Neural progenitor cell (in vitro differentiated cells): ENCODE measurements around the gene LMBR1L. TPM values are rescaled to one million over a fixed set of nuclear protein-coding genes. Genes with fewer than 3 reads are reported as not detected.

ENCODE experiments used
- DNase-seq: peaks from one replicate; pipeline ENCODE4 v3.0.0-alpha.2; 2016; ENCODE audit warnings: low spot score
- H2AFZ ChIP-seq: fragments of 200-600 bp; sonication (generic); replicated peaks from 2 replicates; pipeline ENCODE4 v1.6.1; 2016; ENCODE audit warnings: antibody characterized with exemption
- H3F3A ChIP-seq: fragments of 200-600 bp; sonication (generic); 2 replicates; pipeline ENCODE4 v1.6.1; 2016; ENCODE audit warnings: antibody characterized with exemption, low read depth
- H3K27ac ChIP-seq: fragments of 200-600 bp; sonication (generic); 2 replicates; pipeline ENCODE4 v1.5.1; 2016; ENCODE audit warnings: mild to moderate bottlenecking
- H3K27me3 ChIP-seq: fragments of 200-600 bp; sonication (generic); 2 replicates; pipeline ENCODE4 v1.6.1; 2016; ENCODE audit warnings: mild to moderate bottlenecking, moderate library complexity
- H3K36me3 ChIP-seq: fragments of 200-600 bp; sonication (generic); 2 replicates; pipeline ENCODE4 v1.5.1; 2016
- H3K4me1 ChIP-seq: fragments of 200-600 bp; sonication (generic); 2 replicates; pipeline ENCODE4 v1.6.1; 2016; ENCODE audit warnings: mixed run types
- H3K4me2 ChIP-seq: fragments of 200-600 bp; sonication (generic); 2 replicates; pipeline ENCODE4 v1.6.1; 2016
- H3K4me3 ChIP-seq: fragments of 200-600 bp; sonication (generic); 2 replicates; pipeline ENCODE4 v1.5.1; 2016
- H3K79me2 ChIP-seq: fragments of 200-600 bp; sonication (generic); 2 replicates; pipeline ENCODE4 v1.6.1; 2016; ENCODE audit warnings: low read depth
- H3K9ac ChIP-seq: fragments of 200-600 bp; sonication (generic); 2 replicates; pipeline ENCODE4 v1.6.1; 2016
- H3K9me3 ChIP-seq: fragments of 200-600 bp; sonication (generic); 2 replicates; pipeline ENCODE4 v1.5.1; 2016; ENCODE audit warnings: low read depth
- H4K20me1 ChIP-seq: fragments of 200-600 bp; sonication (generic); 2 replicates; pipeline ENCODE4 v1.6.1; 2016; ENCODE audit warnings: low read depth
- H3K27ac Mint-ChIP-seq: 3 replicates; pipeline ENCODE4 v1.8.0; 2021; ENCODE audit warnings: mixed read lengths
- H3K27me3 Mint-ChIP-seq: 2 replicates; pipeline ENCODE4 v1.8.0; 2022; ENCODE audit warnings: low read depth, mild to moderate bottlenecking, inconsistent platforms, moderate library complexity, mixed read lengths; ENCODE audit not compliant: insufficient read depth
- H3K36me3 Mint-ChIP-seq: 3 replicates; pipeline ENCODE4 v1.8.0; 2021; ENCODE audit warnings: mixed read lengths
- H3K4me1 Mint-ChIP-seq: 3 replicates; pipeline ENCODE4 v1.8.0; 2021; ENCODE audit warnings: mixed read lengths
- H3K4me3 Mint-ChIP-seq: 3 replicates; pipeline ENCODE4 v1.8.0; 2021; ENCODE audit warnings: mild to moderate bottlenecking, moderate library complexity, mixed read lengths
- H3K9me3 Mint-ChIP-seq: 3 replicates; pipeline ENCODE4 v1.8.0; 2020; ENCODE audit warnings: mixed read lengths
- EZH2 ChIP-seq: fragments of 200-600 bp; sonication (generic); IDR thresholded peaks from 2 replicates; pipeline ENCODE4 v1.6.1; 2017; ENCODE audit warnings: antibody characterized with exemption, mild to moderate bottlenecking, moderate library complexity
- EZH2phosphoT487 ChIP-seq: fragments of 200-600 bp; sonication (generic); IDR thresholded peaks from 2 replicates; pipeline ENCODE4 v1.6.1; 2017; ENCODE audit warnings: antibody characterized with exemption
- small RNA-seq: library from RNA; depleted of rRNA; stranded (forward); fragments of <200 nt; gene quantifications from one replicate; pipeline ENCODE3, GENCODE V24; 2015
- total RNA-seq: library from RNA; depleted of rRNA; stranded (reverse); fragments of >200 nt; gene quantifications from 2 replicates; pipeline ENCODE4 v1.2.3, GENCODE V29; 2015; ENCODE audit warnings: low replicate concordance
- TF ChIP-seq, protein P1 (sequence below): fragments of 200-600 bp; sonication (generic); IDR thresholded peaks from 2 replicates; pipeline ENCODE4 v1.5.1; 2017; ENCODE audit warnings: antibody characterized with exemption, mild to moderate bottlenecking

LMBR1L gene
- total RNA-seq, 1 donor from 2014 or later: 32.7 TPM

DNA sequence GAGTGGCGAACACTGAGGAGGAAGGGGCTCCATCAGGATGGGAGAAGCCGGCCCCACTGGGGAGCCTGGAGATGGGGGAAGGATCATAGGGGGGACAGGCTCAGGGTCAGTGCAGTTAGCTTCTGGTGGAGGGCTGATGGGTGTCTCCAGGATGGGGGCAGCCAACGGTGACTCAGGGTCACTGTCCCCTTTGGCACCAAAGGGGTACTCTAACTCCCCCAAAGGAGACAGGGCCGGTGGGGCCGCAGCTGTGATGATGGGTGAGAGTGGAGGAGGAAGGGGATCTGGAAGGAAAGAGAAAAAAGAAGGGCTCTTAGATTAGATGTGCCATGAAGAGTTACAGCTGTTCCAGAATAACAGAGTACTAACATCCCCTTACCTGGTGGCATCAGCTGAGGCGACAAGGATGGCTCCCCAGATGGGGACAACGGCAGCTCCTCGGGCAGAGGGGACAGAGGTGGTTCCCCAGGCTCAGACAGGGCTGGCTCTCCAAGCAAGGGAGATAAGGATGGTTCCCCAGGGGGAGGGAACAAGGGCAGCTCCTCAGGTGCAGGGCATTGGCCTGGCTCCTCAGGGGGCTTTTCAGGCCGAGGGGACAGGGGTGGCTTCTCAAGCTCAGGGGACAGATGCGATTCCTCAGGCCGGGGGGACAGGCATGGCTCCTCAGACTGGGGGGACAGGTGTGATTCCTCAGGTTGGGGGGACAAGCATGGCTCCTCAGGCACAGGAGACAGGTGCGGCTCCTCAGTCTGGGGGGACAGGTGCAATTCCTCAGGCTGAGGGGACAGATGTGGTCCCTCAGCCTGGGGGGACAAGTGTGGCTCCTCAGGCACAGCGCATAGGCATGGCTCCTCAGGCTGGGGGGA lies 59.9 kb downstream of the LMBR1L start:
- no peak overlapping the region for H3K27ac Mint-ChIP-seq
- no peaks in the 10 kb centered on the region for H3K9me3 Mint-ChIP-seq
- H3K36me3 Mint-ChIP-seq: peaks cover 59% of the 10 kb centered on the region
- H3K4me2 ChIP-seq: no peak overlapping the region
- no peaks in the 10 kb centered on the region for H3K27me3 ChIP-seq
- no peaks in the 10 kb centered on the region for H3K9me3 ChIP-seq
- peaks cover 48% of the 10 kb centered on the region for H4K20me1 ChIP-seq
- H3K9ac ChIP-seq: no peak overlapping the region
- H3K36me3 ChIP-seq: no peaks in the 10 kb centered on the region
- no peak overlapping the region for H3K4me3 ChIP-seq
- no peaks in the 10 kb centered on the region for H3K4me1 ChIP-seq
- peaks cover 16% of the 10 kb centered on the region for H3K79me2 ChIP-seq
- H3K4me1 Mint-ChIP-seq: peaks cover 7% of the 10 kb centered on the region
- H3K27ac ChIP-seq: no peak overlapping the region
- TF ChIP-seq EZH2phosphoT487 (no peak), EZH2 (no peak)
- TF ChIP-seq, protein P1, sequence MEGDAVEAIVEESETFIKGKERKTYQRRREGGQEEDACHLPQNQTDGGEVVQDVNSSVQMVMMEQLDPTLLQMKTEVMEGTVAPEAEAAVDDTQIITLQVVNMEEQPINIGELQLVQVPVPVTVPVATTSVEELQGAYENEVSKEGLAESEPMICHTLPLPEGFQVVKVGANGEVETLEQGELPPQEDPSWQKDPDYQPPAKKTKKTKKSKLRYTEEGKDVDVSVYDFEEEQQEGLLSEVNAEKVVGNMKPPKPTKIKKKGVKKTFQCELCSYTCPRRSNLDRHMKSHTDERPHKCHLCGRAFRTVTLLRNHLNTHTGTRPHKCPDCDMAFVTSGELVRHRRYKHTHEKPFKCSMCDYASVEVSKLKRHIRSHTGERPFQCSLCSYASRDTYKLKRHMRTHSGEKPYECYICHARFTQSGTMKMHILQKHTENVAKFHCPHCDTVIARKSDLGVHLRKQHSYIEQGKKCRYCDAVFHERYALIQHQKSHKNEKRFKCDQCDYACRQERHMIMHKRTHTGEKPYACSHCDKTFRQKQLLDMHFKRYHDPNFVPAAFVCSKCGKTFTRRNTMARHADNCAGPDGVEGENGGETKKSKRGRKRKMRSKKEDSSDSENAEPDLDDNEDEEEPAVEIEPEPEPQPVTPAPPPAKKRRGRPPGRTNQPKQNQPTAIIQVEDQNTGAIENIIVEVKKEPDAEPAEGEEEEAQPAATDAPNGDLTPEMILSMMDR: no peak
- peaks cover 14% of the 10 kb centered on the region for H3K27me3 Mint-ChIP-seq
- DNase-seq: no peak
- no peaks in the 10 kb centered on the region for H3F3A ChIP-seq
- H3K4me3 Mint-ChIP-seq: no peak overlapping the region
- no peak overlapping the region for H2AFZ ChIP-seq

DNA sequence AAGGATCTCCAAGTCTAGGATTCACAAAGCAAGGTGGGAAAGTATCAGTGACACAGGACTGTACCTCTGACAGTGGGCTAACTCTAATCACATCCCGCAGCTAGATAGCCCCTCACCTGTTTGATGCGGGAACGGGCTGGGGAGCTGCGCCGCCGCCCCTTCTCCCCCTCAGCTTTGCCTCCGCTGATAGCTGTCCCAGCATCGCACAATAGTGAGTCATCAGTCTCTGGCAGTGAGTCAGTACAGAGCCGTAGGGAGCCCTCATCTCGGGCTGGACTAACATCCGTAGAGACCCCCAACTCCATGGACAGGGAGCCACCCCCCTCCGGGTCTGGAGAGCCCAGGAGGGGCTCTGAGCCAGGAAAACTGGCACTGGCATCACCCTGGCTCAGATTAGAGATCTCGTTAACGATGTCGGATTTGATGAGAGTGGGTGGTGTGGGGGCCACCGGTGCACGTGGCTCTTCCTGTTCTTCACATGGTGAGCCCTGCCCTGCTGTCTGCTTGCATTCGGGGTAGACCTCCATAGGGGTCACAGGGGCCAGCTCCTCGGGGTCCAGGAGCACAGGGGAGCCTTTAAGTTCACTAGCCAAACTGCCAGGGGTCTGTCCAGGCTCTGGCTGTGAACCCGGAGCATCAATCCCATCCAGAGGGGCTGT lies 61.0 kb downstream of the LMBR1L start:
- Histone ChIP-seq H3K9me3 (no peaks in the 10 kb centered on the region), H3K27me3 (no peaks in the 10 kb centered on the region), H3K27ac (no peak overlapping the region), H3K36me3 (no peaks in the 10 kb centered on the region), H3K4me1 (no peaks in the 10 kb centered on the region), H3K79me2 (peaks cover 6% of the 10 kb centered on the region), H2AFZ (no peak overlapping the region), H3F3A (no peaks in the 10 kb centered on the region), H3K9ac (no peak overlapping the region), H4K20me1 (peaks cover 38% of the 10 kb centered on the region), H3K4me2 (no peak overlapping the region), H3K4me3 (no peak overlapping the region)
- H3K9me3 Mint-ChIP-seq: no peaks in the 10 kb centered on the region
- peaks cover 56% of the 10 kb centered on the region for H3K36me3 Mint-ChIP-seq
- H3K27ac Mint-ChIP-seq: no peak overlapping the region
- H3K27me3 Mint-ChIP-seq: peaks cover 14% of the 10 kb centered on the region
- peaks cover under 1% of the 10 kb centered on the region for H3K4me1 Mint-ChIP-seq
- DNase-seq: no peak
- no peak overlapping the region for H3K4me3 Mint-ChIP-seq
- TF ChIP-seq, protein P1: no peak
- no peak for TF ChIP-seq EZH2phosphoT487
- no peak for TF ChIP-seq EZH2

DNA sequence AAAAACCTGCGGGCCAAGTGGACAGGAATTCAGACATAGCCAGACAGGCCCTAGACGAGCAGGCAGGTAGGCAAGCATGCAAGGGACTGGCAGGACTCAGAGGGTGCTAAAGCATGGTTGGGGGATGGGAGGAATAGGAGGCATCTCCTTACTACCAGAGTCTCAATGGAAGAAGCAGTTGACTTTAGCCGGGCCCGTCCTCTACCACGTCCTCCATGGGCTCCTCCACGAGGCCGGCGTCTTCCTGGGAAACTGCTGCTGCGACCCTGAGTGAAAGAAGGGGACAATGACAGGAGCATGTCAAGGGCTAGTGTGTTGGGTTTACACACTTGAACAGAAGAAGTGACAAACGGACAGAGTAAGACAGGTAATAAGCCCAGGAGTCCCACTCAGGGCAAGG lies 61.7 kb downstream of the LMBR1L start:
- Mint-ChIP-seq H3K36me3 (peaks cover 60% of the 10 kb centered on the region), H3K4me3 (no peak overlapping the region), H3K27ac (no peak overlapping the region), H3K27me3 (peaks cover 14% of the 10 kb centered on the region), H3K4me1 (no peaks in the 10 kb centered on the region), H3K9me3 (no peaks in the 10 kb centered on the region)
- Histone ChIP-seq H4K20me1 (peaks cover 38% of the 10 kb centered on the region), H3F3A (no peaks in the 10 kb centered on the region), H3K79me2 (no peaks in the 10 kb centered on the region), H3K4me3 (no peak overlapping the region), H3K9ac (no peak overlapping the region), H3K27me3 (no peaks in the 10 kb centered on the region), H3K27ac (no peak overlapping the region), H2AFZ (no peak overlapping the region), H3K9me3 (no peaks in the 10 kb centered on the region), H3K36me3 (no peaks in the 10 kb centered on the region), H3K4me2 (no peak overlapping the region), H3K4me1 (no peaks in the 10 kb centered on the region)
- no peak for DNase-seq
- TF ChIP-seq, protein P1: no peak

Small RNAs within 50 kb of the gene (small RNA-seq; reads per million reads assigned to genes)
- gene RF00019: not detected

Other genes starting within 250 kb of the LMBR1L start
- gene RND1, start 245.0 kb downstream of the LMBR1L start, total RNA-seq: 9.8 and 16.7 TPM in 2 replicates
- 12.6 and 18.2 TPM in 2 replicates for gene FKBP11, start 185.4 kb downstream of the LMBR1L start, total RNA-seq
- gene ARF3, start 153.4 kb downstream of the LMBR1L start, total RNA-seq: 84.1 and 144 TPM in 2 replicates
- 0.07 and 1.2 TPM in 2 replicates for gene WNT10B, start 139.1 kb downstream of the LMBR1L start, total RNA-seq
- 0.56 TPM in 1 of 2 replicates, not detected in the other for gene WNT1, start 132.5 kb downstream of the LMBR1L start, total RNA-seq
- 0.25 TPM in 1 of 2 replicates, not detected in the other for gene DDN, start 111.5 kb downstream of the LMBR1L start, total RNA-seq
- 32.4 and 41.8 TPM in 2 replicates for gene PRKAG1, start 92.1 kb downstream of the LMBR1L start, total RNA-seq
- 19.0 and 31.3 TPM in 2 replicates for gene KMT2D, start 50.1 kb downstream of the LMBR1L start, total RNA-seq
- 5.3 and 6.0 TPM in 2 replicates for gene RHEBL1, start 40.9 kb downstream of the LMBR1L start, total RNA-seq
- 0.03 TPM in 1 of 2 replicates, not detected in the other for gene DHH, start 16.0 kb downstream of the LMBR1L start, total RNA-seq
- 2,741 and 4,208 TPM in 2 replicates for gene TUBA1B, start 20.5 kb upstream of the LMBR1L start, total RNA-seq
- 1,211 and 1,863 TPM in 2 replicates for gene TUBA1A, start 78.2 kb upstream of the LMBR1L start, total RNA-seq
- gene TUBA1C, start 154.2 kb upstream of the LMBR1L start, total RNA-seq: 402 and 655 TPM in 2 replicates
- 0.74 TPM in 1 of 2 replicates, not detected in the other for gene PRPH, start 184.3 kb upstream of the LMBR1L start, total RNA-seq
- 40.0 and 66.4 TPM in 2 replicates for gene TROAP, start 212.4 kb upstream of the LMBR1L start, total RNA-seq
- gene C1QL4, start 226.3 kb upstream of the LMBR1L start, total RNA-seq: 0.84 and 2.8 TPM in 2 replicates
- 0.34 and 0.39 TPM in 2 replicates for gene DNAJC22, start 236.0 kb upstream of the LMBR1L start, total RNA-seq